Kidney capillary endothelial cell (primary cell): Measurements from ENCODE around the gene LRP5.

ENCODE experiments used
- DNase-seq: peaks from one replicate; pipeline ENCODE4 v3.0.0-alpha.2; 2018; ENCODE audit warnings: low spot score

The LRP5 gene

DNA sequence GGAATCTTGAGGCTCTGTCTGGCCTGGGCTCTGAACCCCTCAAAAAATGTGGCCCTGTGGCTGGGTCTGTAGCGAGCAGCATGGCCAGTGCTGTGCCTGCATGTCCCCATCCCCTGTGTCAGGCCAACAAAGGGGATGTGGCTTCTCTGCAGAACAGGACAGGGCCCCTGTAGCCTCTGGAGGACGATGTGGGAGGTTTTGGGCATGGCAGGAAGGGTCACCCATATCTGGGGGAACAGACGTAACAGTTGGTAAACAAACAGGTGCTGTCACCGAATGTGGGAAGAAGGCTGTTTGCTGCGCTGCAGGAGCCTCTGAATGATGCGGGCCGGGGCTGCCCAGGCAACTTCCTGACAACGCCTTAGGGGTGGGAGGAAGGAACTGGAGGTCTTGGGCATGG is 35.0 kb downstream of the LRP5 start:
- no peak for DNase-seq

DNA sequence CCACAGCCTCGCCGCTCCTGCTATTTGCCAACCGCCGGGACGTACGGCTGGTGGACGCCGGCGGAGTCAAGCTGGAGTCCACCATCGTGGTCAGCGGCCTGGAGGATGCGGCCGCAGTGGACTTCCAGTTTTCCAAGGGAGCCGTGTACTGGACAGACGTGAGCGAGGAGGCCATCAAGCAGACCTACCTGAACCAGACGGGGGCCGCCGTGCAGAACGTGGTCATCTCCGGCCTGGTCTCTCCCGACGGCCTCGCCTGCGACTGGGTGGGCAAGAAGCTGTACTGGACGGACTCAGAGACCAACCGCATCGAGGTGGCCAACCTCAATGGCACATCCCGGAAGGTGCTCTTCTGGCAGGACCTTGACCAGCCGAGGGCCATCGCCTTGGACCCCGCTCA is 35.5 kb downstream of the LRP5 start:
- DNase-seq: no peak

DNA sequence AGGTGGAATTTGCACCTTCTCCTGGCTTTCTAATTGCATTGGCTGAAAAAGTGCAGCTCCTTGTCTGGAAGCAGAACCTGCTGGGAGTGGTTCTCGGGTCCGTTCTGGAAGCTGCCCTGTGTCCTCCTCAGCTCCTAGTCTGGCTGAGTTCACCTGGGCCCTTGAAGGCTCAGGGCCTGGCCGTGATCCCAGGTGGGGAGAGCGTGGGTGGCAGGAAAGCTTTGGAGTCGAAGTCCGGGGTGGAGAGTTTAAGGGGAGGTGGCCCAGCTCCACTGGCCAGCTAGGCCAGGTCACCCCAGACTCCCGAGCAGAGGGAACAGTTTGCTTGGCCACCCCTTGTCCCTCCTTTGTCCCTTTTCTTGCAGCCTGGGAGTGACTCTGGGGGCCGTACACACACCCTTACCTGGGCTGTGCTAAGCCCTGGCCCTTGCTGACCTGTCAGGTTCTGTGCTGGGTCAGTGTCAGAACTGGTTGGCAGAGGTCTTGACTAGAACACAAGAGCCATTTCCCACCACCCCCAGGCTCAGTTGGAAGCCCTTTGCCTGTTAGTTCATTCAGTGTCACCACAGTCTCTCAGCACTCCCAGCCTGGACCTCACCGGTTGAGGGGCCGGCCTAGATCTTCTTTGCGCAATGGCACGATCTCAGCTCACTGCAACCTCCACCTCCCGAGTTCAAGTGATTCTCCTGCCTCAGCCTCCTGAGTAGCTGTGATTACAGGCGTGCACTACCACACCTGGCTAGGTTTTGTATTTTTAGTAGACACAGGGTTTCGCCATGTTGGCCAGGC is 37.3 kb downstream of the LRP5 start:
- no peak for DNase-seq

DNA sequence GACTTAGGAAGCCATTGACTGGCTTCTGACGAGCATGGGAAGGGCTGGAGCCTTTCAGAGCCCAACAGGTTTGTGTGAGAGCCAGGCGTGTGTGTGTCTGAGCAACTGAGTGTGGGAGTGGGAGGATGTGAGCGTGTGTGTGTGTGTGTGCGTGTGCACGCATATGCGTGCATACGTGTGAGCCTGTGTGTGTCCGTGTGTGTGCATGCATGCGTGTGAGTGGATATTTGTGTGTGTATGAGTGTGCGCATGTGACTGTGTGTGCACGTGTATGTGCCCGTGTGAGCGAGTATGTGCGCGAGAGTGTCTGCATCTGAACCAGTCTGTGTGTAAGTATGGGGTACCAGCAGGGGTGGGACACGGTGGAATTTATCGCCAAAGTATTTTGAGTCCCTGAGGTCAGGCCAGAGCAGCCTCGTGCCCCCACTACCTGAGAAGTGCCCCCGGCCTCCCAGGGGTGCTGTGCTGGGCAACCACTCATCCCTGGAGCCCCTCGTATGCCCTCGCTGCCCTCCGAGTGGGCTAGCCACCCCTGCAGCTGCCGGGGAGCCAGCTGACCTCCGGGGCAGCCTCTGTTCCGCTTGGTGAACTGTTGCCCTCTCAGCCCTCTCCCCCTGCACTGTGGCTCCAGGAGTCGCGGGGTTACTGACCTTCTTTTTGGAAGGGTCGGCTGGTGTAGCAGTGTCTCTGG is 38.5 kb downstream of the LRP5 start:
- DNase-seq: no peak

DNA sequence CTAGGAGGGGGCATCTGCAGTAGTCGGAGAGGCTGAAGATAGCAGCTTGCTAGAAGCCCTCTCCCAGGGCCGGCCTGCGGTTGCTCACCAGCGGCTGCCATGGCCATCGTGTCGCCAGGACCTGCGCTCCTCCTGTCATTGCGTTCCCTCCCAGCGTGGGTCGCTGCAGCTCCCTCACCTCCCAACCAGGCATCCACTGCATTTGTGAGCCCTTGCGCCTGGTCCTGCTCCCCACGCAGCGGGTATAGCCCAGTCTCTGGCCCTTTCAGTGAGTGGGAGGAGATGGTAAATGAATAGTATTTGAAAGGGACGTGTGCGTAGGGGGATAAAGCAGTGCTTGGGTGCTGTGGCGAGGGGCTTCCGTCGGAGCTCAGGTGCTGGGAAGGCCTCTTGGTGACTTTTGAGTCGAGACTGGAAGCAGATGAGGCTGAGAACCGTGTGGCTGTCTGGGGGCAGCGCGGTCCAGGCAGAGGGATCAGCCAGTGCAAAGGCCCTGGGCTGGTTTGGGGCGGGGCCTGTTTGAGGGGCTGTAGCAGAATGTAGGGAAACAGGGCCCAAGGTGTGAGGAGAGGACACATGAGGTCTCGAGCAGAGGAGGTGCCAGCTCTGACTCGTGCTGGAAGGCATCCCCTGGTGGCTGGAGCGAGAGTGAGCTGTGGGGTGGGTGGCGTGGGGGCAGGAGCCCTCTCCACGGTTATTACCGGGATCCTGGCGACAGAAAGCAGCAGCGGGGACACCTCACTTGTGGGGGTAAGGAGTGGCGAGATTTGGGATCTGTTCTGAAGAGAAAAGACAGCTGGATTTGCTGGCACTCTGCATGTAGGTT is 39.3 kb downstream of the LRP5 start:
- DNase-seq: no peak

DNA sequence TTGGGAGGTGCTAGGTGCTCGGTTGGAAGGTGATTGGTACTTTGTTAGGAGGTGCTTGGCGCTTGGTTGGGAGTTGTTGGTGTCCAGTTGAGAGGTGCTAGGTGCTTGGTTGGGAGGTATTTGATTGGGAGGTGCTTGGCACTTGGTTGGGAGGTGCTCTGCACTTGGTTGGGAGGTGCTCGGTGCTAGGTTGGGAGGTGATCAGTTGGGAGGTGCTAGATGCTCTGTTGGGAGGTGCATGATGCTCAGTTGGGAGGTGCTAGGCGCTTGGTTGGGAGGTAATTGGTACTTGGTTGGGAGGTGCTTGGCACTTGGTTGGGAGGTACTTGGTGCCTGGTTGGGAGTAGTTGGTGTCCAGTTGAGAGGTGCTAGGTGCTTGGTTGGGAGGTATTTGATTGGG is 40.2 kb downstream of the LRP5 start:
- no peak for DNase-seq

DNA sequence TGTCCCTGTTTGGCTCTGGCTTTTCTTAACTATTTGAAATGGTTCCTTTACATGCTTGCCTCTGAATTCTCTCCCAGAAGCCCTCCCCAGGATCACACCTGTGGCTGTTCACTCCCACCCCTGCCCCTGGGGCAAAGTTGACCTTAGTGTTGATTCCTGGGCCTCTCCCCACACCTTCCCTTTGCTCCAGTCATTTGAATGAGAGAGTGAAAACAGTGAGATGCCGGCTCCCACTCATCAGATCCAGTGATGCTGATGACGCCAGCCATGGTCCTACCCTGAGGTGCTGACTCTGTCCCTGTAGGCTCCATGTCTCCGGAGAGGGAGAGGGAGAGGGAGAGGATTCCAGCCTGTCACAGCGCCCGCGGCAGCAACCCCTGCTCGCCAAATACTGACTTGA is 40.7 kb downstream of the LRP5 start:
- no peak for DNase-seq

DNA sequence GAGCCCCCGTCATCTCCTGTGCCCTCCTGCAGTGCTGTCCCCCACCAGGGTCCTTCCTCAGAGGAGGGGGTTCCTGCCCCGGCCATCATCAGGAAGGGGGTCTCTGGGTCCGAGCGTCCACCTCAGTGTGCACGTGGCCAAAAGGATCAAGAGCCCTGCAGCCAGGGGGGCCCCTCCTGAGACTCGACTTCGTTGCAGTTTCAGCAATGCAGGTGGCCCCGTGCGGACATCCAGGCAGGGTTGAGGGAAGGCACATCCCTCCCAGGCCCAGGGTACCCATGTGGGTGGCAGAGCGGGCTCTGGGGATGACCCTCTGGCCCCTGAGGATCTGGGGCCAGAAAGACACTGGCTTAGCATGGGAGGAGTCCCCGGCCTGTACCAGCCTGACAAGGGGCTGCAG is 41.3 kb downstream of the LRP5 start:
- no peak for DNase-seq

DNA sequence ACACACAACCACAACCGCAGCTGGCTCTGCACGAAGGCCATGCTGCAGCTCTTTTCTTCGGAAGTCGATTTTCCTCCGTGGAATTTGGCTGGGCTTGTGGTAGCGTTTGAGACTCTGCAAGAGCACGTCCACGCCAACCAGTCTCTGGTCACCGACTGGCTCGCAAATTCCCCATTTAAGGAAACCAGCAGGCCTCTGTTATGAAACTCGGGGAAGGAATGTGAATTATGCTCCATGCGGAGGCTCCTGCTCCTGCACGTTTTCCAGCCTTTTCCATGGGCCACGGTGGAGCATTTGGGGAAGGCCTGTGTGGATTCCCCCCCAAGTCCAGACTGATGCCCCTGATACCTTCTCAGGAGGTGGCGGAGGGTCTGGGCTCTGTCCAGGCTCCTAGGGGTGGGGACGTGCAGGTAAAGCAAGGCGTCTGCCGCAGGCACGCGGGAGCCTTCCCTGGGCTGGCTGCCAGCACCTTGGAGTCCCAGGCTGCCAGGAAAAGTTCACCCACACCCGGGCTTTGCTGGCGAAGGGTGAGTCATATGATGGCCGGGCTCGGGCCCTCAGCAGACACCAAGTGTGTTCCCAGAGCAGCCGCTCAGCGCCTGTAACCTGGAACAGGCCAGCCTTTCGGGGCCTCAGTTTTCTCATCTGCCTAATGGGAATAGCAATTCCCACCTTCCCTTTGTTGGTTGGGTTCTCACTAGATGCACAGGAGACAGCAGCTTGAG is 41.9 kb downstream of the LRP5 start:
- no peak for DNase-seq

DNA sequence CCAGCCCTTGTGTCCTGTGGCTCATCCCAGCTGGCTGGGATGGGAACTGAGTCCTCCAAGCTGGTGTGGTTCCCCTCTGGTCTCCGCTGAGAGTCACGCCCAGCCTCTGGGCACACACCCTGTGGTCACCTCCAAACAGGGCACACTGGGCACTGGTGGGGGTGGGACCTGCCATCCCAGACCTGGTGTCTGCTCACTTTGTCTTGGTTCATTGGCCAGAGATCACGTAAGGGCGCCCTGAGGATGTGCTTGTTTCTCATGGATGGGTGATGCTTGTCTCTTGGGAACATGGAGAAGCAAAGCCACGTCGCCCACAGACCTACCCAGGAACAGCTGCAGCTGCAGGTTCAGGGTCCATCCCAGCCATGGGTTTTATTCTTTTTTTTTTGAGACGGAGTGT is 43.1 kb downstream of the LRP5 start:
- no peak for DNase-seq

DNA sequence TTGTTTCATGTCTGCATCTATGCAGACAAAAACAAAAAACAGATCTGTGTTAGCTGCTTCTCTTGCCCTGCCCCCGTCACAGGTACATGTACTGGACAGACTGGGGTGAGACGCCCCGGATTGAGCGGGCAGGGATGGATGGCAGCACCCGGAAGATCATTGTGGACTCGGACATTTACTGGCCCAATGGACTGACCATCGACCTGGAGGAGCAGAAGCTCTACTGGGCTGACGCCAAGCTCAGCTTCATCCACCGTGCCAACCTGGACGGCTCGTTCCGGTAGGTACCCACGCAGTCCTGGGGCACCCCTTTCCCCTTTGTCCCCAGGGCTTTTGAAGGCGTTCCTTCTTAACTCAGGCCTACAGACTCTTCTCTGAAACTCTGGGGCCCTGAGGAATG is 45.2 kb downstream of the LRP5 start:
- DNase-seq: no peak

DNA sequence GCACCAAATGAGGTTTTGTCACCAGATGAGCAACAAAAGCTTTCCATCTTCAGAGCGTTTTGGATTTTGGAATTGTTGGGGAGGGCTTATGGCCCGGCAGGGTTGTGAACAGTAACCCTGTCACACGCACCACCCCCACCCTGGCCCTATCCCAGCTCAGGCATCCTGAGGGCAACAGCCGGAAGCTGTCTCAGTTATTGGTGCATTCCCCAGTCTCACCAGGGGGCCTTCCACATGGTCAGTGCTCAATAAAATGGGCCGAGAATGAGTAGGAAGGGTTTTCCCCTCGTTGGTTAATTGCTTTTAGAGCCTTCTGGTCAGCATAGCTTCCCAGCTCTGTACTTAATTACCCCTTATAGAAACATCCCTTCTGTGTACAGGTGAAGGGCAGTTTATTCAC is 46.0 kb downstream of the LRP5 start:
- no peak for DNase-seq

DNA sequence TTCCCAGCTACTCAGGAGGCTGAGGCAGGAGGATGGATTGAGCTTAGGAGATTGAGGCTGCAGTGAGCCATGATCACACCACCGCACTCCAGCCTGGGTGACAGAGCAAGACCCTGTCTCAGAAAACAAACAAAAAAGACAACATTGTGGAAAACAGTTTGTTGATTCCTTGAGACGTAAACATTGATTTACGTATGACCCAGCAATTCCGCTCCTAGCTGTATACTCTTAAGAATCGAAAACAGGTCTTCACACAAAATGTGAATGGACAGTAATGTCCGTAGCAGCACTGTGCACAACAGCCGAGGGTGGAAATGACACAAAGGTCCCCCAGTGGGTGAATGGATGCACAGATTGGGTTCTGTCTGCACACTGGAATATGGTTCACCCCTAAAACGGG is 49.3 kb downstream of the LRP5 start:
- DNase-seq: no peak

DNA sequence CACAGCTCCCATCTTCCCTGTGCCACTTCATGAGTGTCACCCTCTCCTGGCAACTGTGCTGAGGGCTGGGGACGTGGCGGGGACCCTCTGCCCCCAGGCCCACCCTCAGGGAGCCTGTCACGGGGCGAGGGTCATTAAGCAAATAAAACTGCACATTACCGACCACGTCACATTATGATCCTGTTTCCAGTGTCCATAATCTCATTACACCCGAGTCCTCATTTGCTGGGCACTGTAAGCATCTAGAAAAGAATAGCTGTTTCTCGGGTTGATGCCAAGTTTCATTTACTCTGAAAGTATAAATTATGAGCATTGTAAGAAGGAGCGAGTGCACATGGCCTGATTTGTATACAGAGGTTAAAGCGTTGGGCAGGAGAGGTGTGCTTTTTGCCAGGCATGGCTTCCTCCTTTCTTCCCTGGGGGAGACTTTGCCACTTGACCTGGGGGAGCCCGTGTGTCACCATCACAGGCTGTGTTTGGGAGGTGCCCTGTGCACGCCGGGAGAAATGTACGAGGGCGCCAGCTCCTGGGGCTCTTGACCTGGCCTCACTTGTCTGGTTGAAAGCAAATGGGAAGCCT is 50.5 kb downstream of the LRP5 start:
- no peak for DNase-seq

DNA sequence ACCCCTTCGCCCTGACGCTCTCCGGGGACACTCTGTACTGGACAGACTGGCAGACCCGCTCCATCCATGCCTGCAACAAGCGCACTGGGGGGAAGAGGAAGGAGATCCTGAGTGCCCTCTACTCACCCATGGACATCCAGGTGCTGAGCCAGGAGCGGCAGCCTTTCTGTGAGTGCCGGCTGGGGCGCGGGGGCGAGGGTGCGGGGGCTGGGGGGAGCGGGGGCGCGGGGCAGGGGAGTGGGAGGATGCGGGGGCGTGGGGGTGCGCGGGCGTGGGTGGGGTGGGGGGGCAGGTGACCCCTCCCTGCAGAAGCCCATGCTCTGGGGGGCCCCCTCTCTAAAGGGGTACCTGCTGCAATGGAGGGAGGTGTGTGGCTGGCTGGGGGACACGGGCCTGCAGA is 51.4 kb downstream of the LRP5 start:
- DNase-seq: no peak

DNA sequence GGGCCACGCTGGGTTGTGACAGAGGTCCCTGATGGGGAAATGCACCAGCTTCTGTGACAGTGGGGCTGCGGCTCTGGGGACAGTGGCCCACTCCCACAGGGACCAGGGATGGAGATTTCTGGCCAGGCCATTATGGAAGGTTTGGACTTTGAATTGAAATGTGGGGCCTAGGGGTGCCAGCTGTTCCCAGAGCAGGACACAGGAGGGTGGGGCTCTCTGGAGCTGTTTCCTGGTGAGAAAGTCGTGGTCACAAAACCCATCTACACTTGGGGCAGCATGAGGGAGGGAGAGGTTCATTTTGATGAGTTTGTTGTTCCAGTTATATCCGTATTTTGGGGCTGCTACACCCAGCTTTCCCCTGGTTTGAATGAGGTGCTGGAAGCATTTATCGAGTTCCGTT is 52.2 kb downstream of the LRP5 start:
- no peak for DNase-seq

DNA sequence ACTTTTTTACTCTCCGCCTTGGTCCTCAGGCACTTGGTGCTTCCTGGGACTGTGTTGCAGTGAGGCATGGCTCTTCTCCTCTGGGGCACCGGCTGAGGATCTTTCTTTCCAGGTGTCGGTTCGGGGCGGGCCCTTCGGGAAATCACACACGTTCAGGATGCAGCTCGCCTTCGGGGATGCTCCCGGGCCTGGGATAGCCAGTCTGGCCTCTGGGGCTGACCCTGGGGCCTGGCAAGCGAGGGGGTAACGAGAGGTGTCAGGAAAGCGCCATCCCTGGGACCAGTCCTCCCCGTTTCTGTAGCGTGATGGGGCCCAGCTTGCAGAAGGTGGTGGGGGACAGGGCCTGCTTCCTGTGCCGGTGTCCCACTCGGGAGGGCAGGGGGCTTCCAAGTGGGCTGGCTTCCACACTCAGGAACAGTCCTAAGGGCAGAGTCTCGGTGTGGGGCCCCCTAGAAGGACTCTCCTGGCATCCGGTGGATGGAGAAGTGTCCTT is 53.6 kb downstream of the LRP5 start:
- no peak for DNase-seq

DNA sequence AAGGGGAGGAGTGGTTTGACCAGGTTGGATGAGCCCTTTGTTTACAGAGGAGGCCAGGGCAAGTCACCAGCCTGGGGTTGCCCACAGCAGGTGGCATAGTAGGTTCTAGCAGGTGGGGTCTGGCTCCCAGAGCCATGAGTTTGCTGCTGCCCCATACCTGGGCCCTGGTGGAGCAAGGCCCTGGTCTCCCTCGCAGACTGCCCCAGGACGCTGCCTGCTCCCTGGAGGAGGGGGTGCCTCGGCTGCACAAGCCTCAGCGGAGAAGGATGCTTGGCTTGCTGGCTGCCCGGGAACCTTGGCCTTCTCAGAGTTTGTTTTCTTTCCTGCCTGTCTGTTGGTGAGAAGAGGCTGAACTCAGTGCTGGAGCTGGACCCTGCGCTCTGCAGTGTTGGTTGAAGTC is 54.9 kb downstream of the LRP5 start:
- DNase-seq: no peak

DNA sequence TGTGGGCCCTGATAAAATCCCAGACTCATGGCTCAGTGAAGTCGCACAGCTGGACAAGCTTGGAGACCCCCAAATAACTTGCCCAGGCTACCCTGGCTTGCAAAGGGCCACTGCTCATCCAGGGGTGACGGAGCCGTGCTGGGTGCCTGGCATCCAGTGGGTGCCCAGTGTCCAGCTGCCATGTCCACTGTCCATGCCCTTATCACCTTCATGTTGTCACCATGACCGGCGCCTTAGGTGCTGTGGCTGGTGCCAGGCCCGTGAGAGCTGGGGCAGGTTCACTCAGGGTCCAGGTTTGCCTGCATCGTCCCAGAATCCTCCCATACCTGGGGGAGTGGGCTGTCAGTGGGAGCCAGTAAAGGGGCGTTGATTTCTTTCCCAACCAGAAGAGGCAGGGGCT is 57.4 kb downstream of the LRP5 start:
- DNase-seq: no peak

DNA sequence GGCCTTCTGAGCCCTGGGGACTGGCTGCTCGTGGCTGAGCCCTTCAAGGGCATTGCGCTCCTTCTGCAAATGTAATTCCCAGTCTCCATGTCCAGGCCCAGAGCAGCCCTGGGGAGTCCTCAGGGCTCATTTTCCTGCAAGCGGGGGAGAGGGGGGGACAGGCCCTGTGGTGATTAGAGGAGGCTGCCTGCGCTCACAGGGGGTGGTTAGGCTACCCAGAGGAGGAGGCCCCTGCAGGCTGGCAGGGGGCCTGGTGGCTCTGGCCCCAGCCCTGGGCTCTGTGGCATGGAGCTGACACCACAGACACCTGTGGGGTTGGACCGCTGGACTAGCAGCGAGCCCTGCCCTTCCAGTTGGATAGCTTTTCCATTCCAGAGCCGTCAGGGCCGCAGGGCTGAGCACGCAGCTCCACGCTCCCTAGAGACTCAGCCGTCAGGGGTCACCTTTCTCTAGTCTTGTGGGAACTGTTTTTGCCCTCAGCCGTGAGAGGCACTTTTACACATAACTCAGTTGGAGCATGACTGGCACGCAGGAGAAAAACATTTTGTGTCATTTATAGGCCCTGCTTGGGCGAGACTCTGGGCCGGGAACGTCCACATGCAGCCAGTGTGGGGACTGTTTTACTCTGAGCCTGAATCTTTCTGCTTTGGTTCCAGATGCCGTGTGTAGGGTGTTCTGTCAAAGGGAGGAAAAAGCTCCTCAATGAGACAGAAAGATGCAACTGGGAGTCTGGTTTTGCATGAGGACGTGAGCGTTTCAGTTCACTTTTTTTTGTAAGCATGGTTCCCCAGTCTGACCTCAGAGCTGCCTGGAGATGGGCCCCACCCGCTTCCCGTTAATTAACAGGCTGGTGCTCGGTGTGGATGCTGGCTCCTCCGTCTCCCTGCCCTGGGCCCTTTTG is 58.1 kb downstream of the LRP5 start:
- no peak for DNase-seq
